KMS-11 (cell line): ENCODE results near the gene GALNT9.

Source experiments
- H2AFZ ChIP-seq: fragments of 200-600 bp; sonication (generic); 2 replicates; pipeline ENCODE4 v1.6.1; 2016; ENCODE audit warnings: antibody characterized with exemption, mixed run types, low read depth
- H3K27ac ChIP-seq: fragments of 200-600 bp; sonication (generic); 2 replicates; pipeline ENCODE4 v1.6.1; 2016; ENCODE audit warnings: mild to moderate bottlenecking, mixed run types
- H3K27me3 ChIP-seq: fragments of 200-600 bp; sonication (generic); 2 replicates; pipeline ENCODE4 v1.6.1; 2017; ENCODE audit warnings: mild to moderate bottlenecking, low read depth, mixed run types, moderate library complexity; ENCODE audit not compliant: insufficient read depth
- H3K36me3 ChIP-seq: fragments of 200-600 bp; sonication (generic); 2 replicates; pipeline ENCODE4 v1.6.1; 2017; ENCODE audit warnings: mild to moderate bottlenecking, mixed run types; ENCODE audit not compliant: insufficient read depth
- H3K4me1 ChIP-seq: fragments of 200-600 bp; sonication (generic); 2 replicates; pipeline ENCODE4 v1.6.1; 2016; ENCODE audit warnings: mild to moderate bottlenecking, low read depth, mixed run types; ENCODE audit not compliant: poor library complexity, severe bottlenecking
- H3K4me2 ChIP-seq: fragments of 200-600 bp; sonication (generic); 2 replicates; pipeline ENCODE4 v1.7.0; 2016; ENCODE audit warnings: mild to moderate bottlenecking, mixed run types
- H3K4me3 ChIP-seq: fragments of 200-600 bp; sonication (generic); IDR thresholded peaks from 2 replicates; pipeline ENCODE4 v1.6.1; 2017; ENCODE audit warnings: low read depth, low read length, mixed read lengths; ENCODE audit not compliant: insufficient read depth
- H3K79me2 ChIP-seq: fragments of 200-600 bp; sonication (generic); 2 replicates; pipeline ENCODE4 v1.6.1; 2016; ENCODE audit warnings: low read depth, mixed run types; ENCODE audit not compliant: insufficient read depth
- H3K9ac ChIP-seq: fragments of 200-600 bp; sonication (generic); 2 replicates; pipeline ENCODE4 v1.6.1; 2016; ENCODE audit warnings: mild to moderate bottlenecking, mixed run types
- H4K20me1 ChIP-seq: fragments of 200-600 bp; sonication (generic); 2 replicates; pipeline ENCODE4 v1.6.1; 2016; ENCODE audit warnings: mild to moderate bottlenecking, mixed run types; ENCODE audit not compliant: insufficient read depth
- CTCF ChIP-seq: fragments of 200-600 bp; sonication (generic); conservative IDR thresholded peaks from 2 replicates; pipeline ENCODE4 v1.6.1; 2017; ENCODE audit warnings: low read depth, mild to moderate bottlenecking, antibody characterized with exemption, low read length, moderate library complexity, mixed read lengths

The GALNT9 gene

GRCh38 chr12:132333766-132334165, 4.4 kb upstream of the GALNT9 start:
- no peaks in the 10 kb centered on the region for H3K36me3 ChIP-seq
- no peaks in the 10 kb centered on the region; the same call in 1 of the 2 replicates for H3K27me3 ChIP-seq
- H3K4me2 ChIP-seq = no peak overlapping the region
- H2AFZ ChIP-seq = no peak overlapping the region
- no peak overlapping the region for H3K27ac ChIP-seq
- H3K4me1 ChIP-seq = no peaks in the 10 kb centered on the region
- H4K20me1 ChIP-seq = no peaks in the 10 kb centered on the region
- H3K9ac ChIP-seq = no peak overlapping the region
- no peaks in the 10 kb centered on the region for H3K79me2 ChIP-seq
- no peak overlapping the region for H3K4me3 ChIP-seq
- TF ChIP-seq CTCF = no peak

DNA sequence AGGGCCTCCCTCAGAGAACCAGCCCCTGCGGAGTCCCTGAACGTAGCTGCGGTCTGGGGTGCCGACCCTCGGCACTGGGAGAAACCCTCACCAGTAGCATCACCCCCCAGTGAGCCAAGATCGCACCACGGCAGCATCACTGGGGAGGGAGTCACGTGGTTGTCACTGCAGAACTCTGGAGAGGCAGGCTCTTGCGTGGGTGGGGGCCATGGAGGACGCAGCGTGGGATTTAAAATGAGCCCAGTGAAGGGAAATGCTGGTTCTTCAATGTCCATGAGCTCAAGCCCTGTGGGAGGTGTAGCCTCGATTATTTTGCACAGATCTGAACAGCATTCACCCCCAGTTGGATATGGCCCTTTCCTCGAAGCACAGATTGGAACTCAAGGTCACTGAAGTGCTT, 3.9 kb upstream of the GALNT9 start:
- H3K36me3 ChIP-seq = no peaks in the 10 kb centered on the region
- H4K20me1 ChIP-seq = no peaks in the 10 kb centered on the region
- no peak for TF ChIP-seq CTCF
- no peaks in the 10 kb centered on the region; the same call in 1 of the 2 replicates for H3K27me3 ChIP-seq
- H3K4me1 ChIP-seq = no peaks in the 10 kb centered on the region
- H3K9ac ChIP-seq = no peak overlapping the region
- no peak overlapping the region for H3K4me2 ChIP-seq
- H3K27ac ChIP-seq = no peak overlapping the region
- H3K4me3 ChIP-seq = no peak overlapping the region
- no peak overlapping the region for H2AFZ ChIP-seq
- H3K79me2 ChIP-seq = no peaks in the 10 kb centered on the region

DNA sequence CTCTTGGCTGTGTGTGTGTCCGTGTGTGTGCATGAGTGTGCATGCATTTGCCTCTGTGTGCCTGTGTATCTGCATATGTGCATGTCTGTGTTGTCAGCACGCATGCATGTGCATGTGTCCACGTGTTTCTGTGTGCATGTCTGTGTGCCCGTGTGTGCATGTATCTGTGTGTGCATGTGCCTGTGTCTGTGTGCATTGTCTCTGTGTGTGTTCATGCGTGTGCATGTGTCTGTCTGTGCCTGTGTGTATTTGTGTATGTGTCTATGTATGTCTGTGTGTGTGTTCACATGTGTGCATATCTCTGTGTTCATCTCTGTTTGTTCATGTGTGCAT, 1.1 kb upstream of the GALNT9 start:
- H3K4me2 ChIP-seq = no peak overlapping the region

GRCh38 chr12:132329720-132330548, 545 bp upstream of the GALNT9 start:
- Histone ChIP-seq H3K4me1 (no peaks in the 10 kb centered on the region), H3K79me2 (no peaks in the 10 kb centered on the region), H3K27me3 (no peaks in the 10 kb centered on the region; the same call in 1 of the 2 replicates), H3K36me3 (no peaks in the 10 kb centered on the region), H3K4me3 (no peak overlapping the region), H4K20me1 (no peaks in the 10 kb centered on the region), H3K9ac (no peak overlapping the region), H3K27ac (no peak overlapping the region), H2AFZ (no peak overlapping the region), H3K4me2 (no peak overlapping the region)
- TF ChIP-seq CTCF = no peak

More for the DNA sequence above, 1.1 kb upstream of the GALNT9 start:
- Histone ChIP-seq H4K20me1 (no peaks in the 10 kb centered on the region), H3K9ac (no peak overlapping the region), H3K27me3 (no peaks in the 10 kb centered on the region; the same call in 1 of the 2 replicates), H3K4me1 (no peaks in the 10 kb centered on the region), H3K4me3 (no peak overlapping the region), H3K27ac (no peak overlapping the region), H2AFZ (no peak overlapping the region), H3K79me2 (no peaks in the 10 kb centered on the region), H3K36me3 (no peaks in the 10 kb centered on the region)
- no peak for TF ChIP-seq CTCF
